Glomerular visceral epithelial cell (primary cell): ENCODE data around the gene WDR17.

Experiments
- DNase-seq: peaks from one replicate; pipeline ENCODE4 v3.0.0-alpha.2; 2016; ENCODE audit errors: extremely low spot score

The WDR17 gene

GRCh38 chr4:176065435-176066291 lies at the start of gene WDR17:
TSS of gene WDR17 (plus strand) at chr4:176065841. CDS start at chr4:176111581, 45,740 bp downstream.
- peak; percentile 94 for DNase-seq

GRCh38 chr4:176016601-176017000 lies 49.0 kb upstream of the WDR17 start:
- no peak for DNase-seq

- DNase-seq, result no peak
Measured at GRCh38 chr4:176020481-176021085, 45.1 kb upstream of the WDR17 start.

GRCh38 chr4:176030391-176030790 lies 35.2 kb upstream of the WDR17 start:
- no peak for DNase-seq

GRCh38 chr4:176031922-176032321 lies 33.7 kb upstream of the WDR17 start:
- DNase-seq, result no peak

- no peak for DNase-seq
Measured at GRCh38 chr4:176032454-176032853, 33.2 kb upstream of the WDR17 start.

- peak; percentile 41 for DNase-seq
Measured at GRCh38 chr4:176034499-176034898, 31.1 kb upstream of the WDR17 start.

GRCh38 chr4:176034936-176035335 lies 30.7 kb upstream of the WDR17 start:
- no peak for DNase-seq

GRCh38 chr4:176036585-176037205 lies 28.9 kb upstream of the WDR17 start:
- no peak for DNase-seq

GRCh38 chr4:176038789-176039188 lies 26.9 kb upstream of the WDR17 start:
- no peak for DNase-seq

GRCh38 chr4:176042195-176042594 lies 23.4 kb upstream of the WDR17 start:
- no peak for DNase-seq

- no peak for DNase-seq
Measured at GRCh38 chr4:176043838-176044588, 21.6 kb upstream of the WDR17 start.

- DNase-seq, result no peak
Measured at GRCh38 chr4:176044589-176044951, 21.1 kb upstream of the WDR17 start.

GRCh38 chr4:176048631-176049030 lies 17.0 kb upstream of the WDR17 start:
- no peak for DNase-seq

- no peak for DNase-seq
Measured at GRCh38 chr4:176052744-176053143, 12.9 kb upstream of the WDR17 start.

GRCh38 chr4:176053785-176054184 lies 11.9 kb upstream of the WDR17 start:
- DNase-seq, result no peak

- DNase-seq, result no peak
Measured at GRCh38 chr4:176054942-176055341, 10.7 kb upstream of the WDR17 start.

- no peak for DNase-seq
Measured at GRCh38 chr4:176063718-176064117, 1.9 kb upstream of the WDR17 start.

- no peak for DNase-seq
Measured at GRCh38 chr4:176064539-176064938, 1.1 kb upstream of the WDR17 start.

- no peak for DNase-seq
Measured at GRCh38 chr4:176066757-176067156, 1.1 kb downstream of the WDR17 start.

- no peak for DNase-seq
Measured at GRCh38 chr4:176077561-176077960, 11.9 kb downstream of the WDR17 start.

- DNase-seq, result no peak
Measured at GRCh38 chr4:176084769-176085168, 19.1 kb downstream of the WDR17 start.
